HG03135 (cell line): Measurements from ENCODE around the gene MRGPRD.

Experiments used
- ATAC-seq: cut with Tn5 transposase; IDR thresholded peaks from one replicate; pipeline ENCODE4 v1.9.1; 2021; ENCODE audit warnings: mild to moderate bottlenecking, moderate library complexity; ENCODE audit not compliant: unreplicated experiment

MRGPRD gene

GRCh38 chr11:68933605-68934320 lies 47.0 kb downstream of the MRGPRD start:
- no peak for ATAC-seq

DNA sequence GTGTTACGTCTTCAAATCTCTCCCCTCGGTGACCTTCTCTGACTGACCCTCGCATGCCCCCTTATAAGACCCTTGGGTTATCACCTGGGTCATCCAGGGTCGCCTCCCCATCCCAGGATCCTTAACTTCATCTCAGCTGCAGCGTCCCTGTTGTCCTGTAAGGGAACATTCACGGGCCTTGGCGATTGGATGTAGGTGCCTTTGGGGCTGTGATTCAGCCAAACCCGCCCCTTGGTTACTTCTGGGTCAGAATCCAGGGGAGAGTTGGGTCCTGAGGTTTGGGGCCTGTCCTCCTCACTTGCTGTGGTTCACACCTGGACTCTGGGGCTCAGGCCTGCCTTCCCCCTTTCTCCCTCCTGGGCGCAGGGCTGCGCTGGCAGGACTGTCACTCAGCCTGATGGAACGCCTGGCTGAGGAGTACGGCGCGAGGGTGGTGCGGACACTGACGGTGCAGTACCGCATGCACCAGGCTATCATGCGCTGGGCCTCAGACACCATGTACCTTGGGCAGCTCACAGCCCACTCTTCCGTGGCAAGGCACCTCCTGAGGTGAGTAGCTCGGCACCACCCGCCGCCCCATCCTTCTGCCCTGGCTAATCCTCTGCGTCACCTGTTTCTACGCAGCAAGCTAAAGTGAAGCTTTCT lies 47.7 kb downstream of the MRGPRD start:
- ATAC-seq = no peak

DNA sequence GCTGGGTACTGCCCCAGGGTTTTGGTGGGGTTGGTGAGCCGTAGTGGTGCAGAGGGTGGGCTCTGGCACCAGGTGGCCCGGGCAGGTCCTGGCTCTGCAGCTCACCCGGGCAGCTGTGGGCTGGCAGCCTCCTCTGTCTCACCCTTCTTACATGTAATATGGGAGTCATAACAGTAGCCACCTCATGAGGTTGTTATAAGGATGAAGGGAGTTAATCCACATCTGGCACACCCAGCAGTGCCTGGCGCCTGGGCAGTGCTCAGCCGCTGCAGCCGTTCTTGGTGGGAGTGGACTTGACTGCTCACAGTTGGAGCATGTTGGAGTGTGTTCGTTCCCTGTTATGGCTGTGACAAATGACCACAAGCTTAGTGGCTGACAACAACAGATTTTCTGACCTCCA lies 48.4 kb downstream of the MRGPRD start:
- no peak for ATAC-seq

GRCh38 chr11:68931911-68932310 lies 48.9 kb downstream of the MRGPRD start:
- ATAC-seq = no peak

DNA sequence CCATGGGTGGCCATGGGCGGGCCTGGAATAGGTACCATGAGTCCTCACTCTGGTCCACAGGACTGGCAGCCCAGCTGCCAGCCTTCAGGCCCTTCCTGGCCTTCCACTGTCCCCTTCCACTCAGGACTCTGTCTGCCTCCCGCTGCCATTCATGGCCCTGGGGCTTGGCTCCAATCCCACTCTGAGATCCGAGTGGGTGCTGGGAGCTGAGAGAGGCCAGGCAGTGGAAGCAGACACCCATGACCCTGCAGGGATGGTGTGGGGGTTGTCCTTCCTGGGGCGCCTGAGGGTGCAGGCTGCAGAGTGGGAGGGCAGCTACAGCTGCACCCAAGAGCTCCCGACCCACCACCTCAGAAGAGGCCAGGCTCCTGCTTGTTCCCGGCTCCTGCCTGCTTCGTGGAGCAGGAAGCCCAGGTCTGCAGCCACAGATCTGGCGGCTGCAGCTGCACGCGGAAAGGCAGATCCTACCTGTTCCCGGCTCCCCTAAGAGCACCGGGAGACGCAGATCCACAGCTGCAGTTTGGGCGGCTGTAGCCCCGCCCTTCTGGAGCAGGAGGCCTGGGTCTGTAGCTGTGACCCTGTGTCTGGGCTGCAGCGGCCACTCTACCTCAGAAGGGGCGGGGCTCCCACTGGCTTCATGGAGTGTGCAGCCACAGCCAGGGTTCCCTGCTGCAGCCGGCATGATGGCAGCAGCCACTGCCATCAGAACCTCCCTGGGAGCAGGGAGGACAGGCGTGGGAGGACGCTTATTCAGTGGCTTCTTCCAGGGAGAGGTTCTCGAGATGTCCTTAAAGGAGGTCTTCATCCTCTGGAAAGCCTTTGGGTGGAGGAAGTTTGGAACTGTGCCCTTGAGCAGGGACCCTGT lies 49.6 kb downstream of the MRGPRD start:
- ATAC-seq = no peak
